Measurements from ENCODE around the gene SLC2A6. TPM values are rescaled to one million over a fixed set of nuclear protein-coding genes. Genes with fewer than 3 reads are reported as not detected.

Gene SLC2A6
- total RNA-seq, 1 experiment from 2014 or later, result 10.7 TPM

DNA sequence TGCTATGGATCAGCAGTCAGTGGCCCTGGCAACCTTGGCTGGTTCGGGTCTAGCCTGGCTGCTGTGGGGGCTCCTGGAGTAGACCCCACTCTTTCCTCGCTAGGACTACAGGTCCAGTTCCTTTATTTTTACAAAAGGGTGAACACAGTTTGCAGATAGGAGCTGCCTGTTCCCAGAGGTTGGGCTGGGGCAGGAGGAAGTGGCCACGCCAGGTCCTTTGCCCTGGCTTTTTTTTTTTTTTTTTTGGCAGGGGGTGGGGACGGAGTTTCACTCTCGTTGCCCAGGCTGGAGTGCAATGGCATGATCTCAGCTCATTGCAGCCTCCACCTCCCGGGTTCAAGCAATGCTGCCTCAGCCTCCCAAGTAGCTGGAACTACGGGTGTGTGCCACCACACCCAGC is 7.9 kb downstream of the SLC2A6 start:
- Histone ChIP-seq H4K20me1 (ENCODE audit: insufficient read depth) (no peaks in the 10 kb centered on the region), H3K79me2 (ENCODE audit: insufficient read depth, low read length) (no peaks in the 10 kb centered on the region), H2AFZ (ENCODE audit: low read depth, low read length, poor library complexity, severe bottlenecking) (no peak overlapping the region), H3K9me3 (ENCODE audit: control insufficient read depth in 1 of 2, insufficient read depth in 1 of 2, low read depth in 1 of 2, low read length in 2 of 2) (no peaks in the 10 kb centered on the region), H3K4me1 (ENCODE audit: control insufficient read depth in 1 of 2, insufficient read depth in 2 of 2, low read length in 2 of 2) (no peaks in the 10 kb centered on the region), H3K9me2 (ENCODE audit: insufficient read depth) (no peaks in the 10 kb centered on the region), H3K27ac (ENCODE audit: low read depth, low read length) (no peak overlapping the region), H3K4me2 (ENCODE audit: low read length) (no peak overlapping the region), H3K27me3 (ENCODE audit: insufficient read depth, low read length) (no peaks in the 10 kb centered on the region), H3K9ac (ENCODE audit: low read length) (no peak overlapping the region), H3K4me3 (replicated peaks in 1 of 2; ENCODE audit: low read depth in 1 of 2, low read length in 2 of 2) (no peak overlapping the region), H3K36me3 (ENCODE audit: control insufficient read depth in 1 of 2, insufficient read depth in 2 of 2, low read length in 2 of 2) (no peaks in the 10 kb centered on the region)
- RAD21 ChIA-PET (ENCODE audit: low non-redundant PET in 1 of 2, low total read pairs in 2 of 2, uncharacterized antibody in 2 of 2, unreplicated experiment in 2 of 2), result no interaction called here
- BruUV-seq (replicated peaks), result no TSS peak
- CTCF ChIA-PET, result no interaction called here
- no peak for TF ChIP-seq RAD21 (IDR thresholded peaks at IDR 0.05; ENCODE audit: low read depth)
- TF ChIP-seq EGR1 (IDR thresholded peaks at IDR 0.05; ENCODE audit: low read depth), result no peak
- no peak for TF ChIP-seq POLR2A (IDR thresholded peaks at IDR 0.05; ENCODE audit: borderline replicate concordance, extremely low read depth, insufficient read depth, insufficient read length)
- TF ChIP-seq SIN3A (IDR thresholded peaks at IDR 0.05; ENCODE audit: low read depth), result no peak
- TF ChIP-seq TCF7L2 (IDR thresholded peaks at IDR 0.05; ENCODE audit: borderline replicate concordance, extremely low read depth, insufficient read depth, insufficient read length), result no peak
- TF ChIP-seq, protein P1, sequence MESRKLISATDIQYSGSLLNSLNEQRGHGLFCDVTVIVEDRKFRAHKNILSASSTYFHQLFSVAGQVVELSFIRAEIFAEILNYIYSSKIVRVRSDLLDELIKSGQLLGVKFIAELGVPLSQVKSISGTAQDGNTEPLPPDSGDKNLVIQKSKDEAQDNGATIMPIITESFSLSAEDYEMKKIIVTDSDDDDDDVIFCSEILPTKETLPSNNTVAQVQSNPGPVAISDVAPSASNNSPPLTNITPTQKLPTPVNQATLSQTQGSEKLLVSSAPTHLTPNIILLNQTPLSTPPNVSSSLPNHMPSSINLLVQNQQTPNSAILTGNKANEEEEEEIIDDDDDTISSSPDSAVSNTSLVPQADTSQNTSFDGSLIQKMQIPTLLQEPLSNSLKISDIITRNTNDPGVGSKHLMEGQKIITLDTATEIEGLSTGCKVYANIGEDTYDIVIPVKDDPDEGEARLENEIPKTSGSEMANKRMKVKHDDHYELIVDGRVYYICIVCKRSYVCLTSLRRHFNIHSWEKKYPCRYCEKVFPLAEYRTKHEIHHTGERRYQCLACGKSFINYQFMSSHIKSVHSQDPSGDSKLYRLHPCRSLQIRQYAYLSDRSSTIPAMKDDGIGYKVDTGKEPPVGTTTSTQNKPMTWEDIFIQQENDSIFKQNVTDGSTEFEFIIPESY (IDR thresholded peaks at IDR 0.05; ENCODE audit: extremely low read depth, insufficient replicate concordance, low read length), result no peak
- no peak for TF ChIP-seq ELF1 (IDR thresholded peaks at IDR 0.05; ENCODE audit: borderline replicate concordance, low read depth)
- TF ChIP-seq, protein P2, sequence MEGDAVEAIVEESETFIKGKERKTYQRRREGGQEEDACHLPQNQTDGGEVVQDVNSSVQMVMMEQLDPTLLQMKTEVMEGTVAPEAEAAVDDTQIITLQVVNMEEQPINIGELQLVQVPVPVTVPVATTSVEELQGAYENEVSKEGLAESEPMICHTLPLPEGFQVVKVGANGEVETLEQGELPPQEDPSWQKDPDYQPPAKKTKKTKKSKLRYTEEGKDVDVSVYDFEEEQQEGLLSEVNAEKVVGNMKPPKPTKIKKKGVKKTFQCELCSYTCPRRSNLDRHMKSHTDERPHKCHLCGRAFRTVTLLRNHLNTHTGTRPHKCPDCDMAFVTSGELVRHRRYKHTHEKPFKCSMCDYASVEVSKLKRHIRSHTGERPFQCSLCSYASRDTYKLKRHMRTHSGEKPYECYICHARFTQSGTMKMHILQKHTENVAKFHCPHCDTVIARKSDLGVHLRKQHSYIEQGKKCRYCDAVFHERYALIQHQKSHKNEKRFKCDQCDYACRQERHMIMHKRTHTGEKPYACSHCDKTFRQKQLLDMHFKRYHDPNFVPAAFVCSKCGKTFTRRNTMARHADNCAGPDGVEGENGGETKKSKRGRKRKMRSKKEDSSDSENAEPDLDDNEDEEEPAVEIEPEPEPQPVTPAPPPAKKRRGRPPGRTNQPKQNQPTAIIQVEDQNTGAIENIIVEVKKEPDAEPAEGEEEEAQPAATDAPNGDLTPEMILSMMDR (IDR thresholded peaks at IDR 0.05 in 2 of 3, conservative IDR thresholded peaks at IDR 0.05 in 1 of 3; ENCODE audit: borderline replicate concordance in 1 of 3, insufficient read depth in 1 of 3, low read depth in 2 of 3, low read length in 2 of 3), result no peak
- TF ChIP-seq ZNF274 (IDR thresholded peaks at IDR 0.05; ENCODE audit: low read depth, low read length), result no peak
- TF ChIP-seq JUND (IDR thresholded peaks at IDR 0.05), result no peak
- POLR2A ChIA-PET, result no interaction called here
- intact Hi-C loops (cut with micrococcal nuclease), result no loop called here
- ATAC-seq (no peak), DNase-seq (ENCODE audit: low read depth, low spot score) (no peak)

Data from HCT116 (cell line).